Measurements from ENCODE around the gene PEX5.

The PEX5 gene

GRCh38 chr12:7156259-7157197 lies 33.0 kb upstream of the PEX5 start:
- no peaks in the 10 kb centered on the region for H3K36me3 ChIP-seq
- no peak for DNase-seq
- no peak overlapping the region for H3K4me3 ChIP-seq (ENCODE audit: low read depth, low read length)
- no peak for TF ChIP-seq CTCF (IDR thresholded peaks at IDR 0.05; ENCODE audit: low read depth, low read length)
- peaks cover 13% of the 10 kb centered on the region for H3K4me1 ChIP-seq
- no peaks in the 10 kb centered on the region for H3K9me3 ChIP-seq
- no peaks in the 10 kb centered on the region for H3K27me3 ChIP-seq

- H3K36me3 ChIP-seq, result no peaks in the 10 kb centered on the region
- DNase-seq, result no peak
- no peak overlapping the region for H3K4me3 ChIP-seq (ENCODE audit: low read depth, low read length)
Measured at GRCh38 chr12:7157391-7157790, 32.1 kb upstream of the PEX5 start.

GRCh38 chr12:7158781-7159609 lies 30.5 kb upstream of the PEX5 start:
- no peak for TF ChIP-seq CTCF (IDR thresholded peaks at IDR 0.05; ENCODE audit: low read depth, low read length)
- no peaks in the 10 kb centered on the region for H3K36me3 ChIP-seq
- H3K9me3 ChIP-seq, result no peaks in the 10 kb centered on the region
- no peak overlapping the region for H3K4me3 ChIP-seq (ENCODE audit: low read depth, low read length)
- no peaks in the 10 kb centered on the region for H3K27me3 ChIP-seq
- no peak for DNase-seq
- peaks cover 13% of the 10 kb centered on the region for H3K4me1 ChIP-seq

More at GRCh38 chr12:7157391-7157790, 32.1 kb upstream of the PEX5 start:
- Histone ChIP-seq H3K4me1 (peaks cover 13% of the 10 kb centered on the region), H3K27me3 (no peaks in the 10 kb centered on the region), H3K9me3 (no peaks in the 10 kb centered on the region)
- no peak for TF ChIP-seq CTCF (IDR thresholded peaks at IDR 0.05; ENCODE audit: low read depth, low read length)

- no peak for DNase-seq
- no peaks in the 10 kb centered on the region for H3K36me3 ChIP-seq
- H3K27me3 ChIP-seq, result no peaks in the 10 kb centered on the region
- no peak for TF ChIP-seq CTCF (IDR thresholded peaks at IDR 0.05; ENCODE audit: low read depth, low read length)
- no peak overlapping the region for H3K4me3 ChIP-seq (ENCODE audit: low read depth, low read length)
- H3K4me1 ChIP-seq, result peaks cover 10% of the 10 kb centered on the region
- H3K9me3 ChIP-seq, result no peaks in the 10 kb centered on the region
Measured at GRCh38 chr12:7160183-7160582, 29.3 kb upstream of the PEX5 start.

- no peaks in the 10 kb centered on the region; the same call in 1 of the 2 replicates for H3K4me1 ChIP-seq
- H3K36me3 ChIP-seq, result no peaks in the 10 kb centered on the region
- no peaks in the 10 kb centered on the region for H3K27me3 ChIP-seq
- no peaks in the 10 kb centered on the region for H3K9me3 ChIP-seq
- no peak for DNase-seq
- no peak overlapping the region for H3K4me3 ChIP-seq (ENCODE audit: low read depth, low read length)
- TF ChIP-seq CTCF (IDR thresholded peaks at IDR 0.05; ENCODE audit: low read depth, low read length), result no peak
Measured at GRCh38 chr12:7161327-7161726, 28.2 kb upstream of the PEX5 start.

All from BE2C (cell line).